Suprapubic skin (tissue), 4 donors: Measurements from ENCODE around the gene TGFBI. TPM values are rescaled to one million over a fixed set of nuclear protein-coding genes. Genes with fewer than 3 reads are reported as not detected.

Experiments used
- DNase-seq, 2 donors: peaks; one replicate each; pipeline ENCODE4 v3.0.0-alpha.2; 2019; ENCODE audit warnings: low spot score in 2 of 2
- H3K27ac ChIP-seq: fragments of 200-600 bp; sonication (generic); one replicate; pipeline ENCODE4 v1.5.1; 2019
- H3K27me3 ChIP-seq: fragments of 200-600 bp; sonication (generic); one replicate; pipeline ENCODE4 v1.5.1; 2019
- H3K36me3 ChIP-seq: fragments of 200-600 bp; sonication (generic); one replicate; pipeline ENCODE4 v1.5.1; 2019
- H3K4me1 ChIP-seq: fragments of 200-600 bp; sonication (generic); one replicate; pipeline ENCODE4 v1.5.1; 2019
- H3K4me3 ChIP-seq: fragments of 200-600 bp; sonication (generic); one replicate; pipeline ENCODE4 v1.5.1; 2019; ENCODE audit warnings: mild to moderate bottlenecking
- H3K9me3 ChIP-seq: fragments of 200-600 bp; sonication (generic); one replicate; pipeline ENCODE4 v1.5.1; 2019
- CTCF ChIP-seq, 2 donors: fragments of 200-600 bp in 1 of 2; fragments of 450-650 bp in 1 of 2; sonication (generic) in 1 of 2; IDR thresholded peaks; one replicate each; pipeline ENCODE4 v1.5.1; 2016 to 2019; ENCODE audit warnings: antibody characterized with exemption in 2 of 2, mild to moderate bottlenecking in 1 of 2, moderate library complexity in 1 of 2
- EP300 ChIP-seq: sonication (generic); formaldehyde crosslinking; IDR thresholded peaks from one replicate; pipeline ENCODE4 v1.6.1; 2017; ENCODE audit warnings: antibody characterized with exemption
- POLR2A ChIP-seq, 2 donors: fragments of 450-650 bp; IDR thresholded peaks; one replicate each; pipeline ENCODE4 v1.6.1; 2017; ENCODE audit warnings: antibody characterized with exemption in 2 of 2, mild to moderate bottlenecking in 2 of 2, moderate library complexity in 2 of 2
- POLR2AphosphoS5 ChIP-seq, 3 donors: sonication (generic); formaldehyde crosslinking; IDR thresholded peaks; one replicate each; pipeline ENCODE4 v1.6.1; 2017; ENCODE audit warnings: antibody characterized with exemption in 3 of 3
- WGBS: methylation state at CpG from one replicate; pipeline ENCODE4 v1.1.5; 2018; 5-methylcytosine and 5-hydroxymethylcytosine counted together
- total RNA-seq, 4 donors: library from RNA; depleted of rRNA; stranded (reverse); fragments of >200 nt; gene quantifications; one replicate each; pipeline ENCODE4 v1.1.0, GENCODE V29; 2016

The TGFBI gene
- total RNA-seq, 4 donors from 2014 or later = 300 to 719 (median 389) TPM

GRCh38 chr5:136108180-136108611 lies 79.4 kb downstream of the TGFBI start:
- H3K27ac ChIP-seq = no peak overlapping the region

GRCh38 chr5:136108766-136109165 lies 80.0 kb downstream of the TGFBI start:
- DNase-seq = no peak
- Histone ChIP-seq H3K9me3 (no peaks in the 10 kb centered on the region), H3K4me3 (no peak overlapping the region), H3K4me1 (peaks cover 12% of the 10 kb centered on the region), H3K36me3 (no peaks in the 10 kb centered on the region), H3K27me3 (no peaks in the 10 kb centered on the region), H3K27ac (no peak overlapping the region)
- no peak for TF ChIP-seq POLR2A (IDR thresholded peaks at IDR 0.05)
- TF ChIP-seq POLR2AphosphoS5 (IDR thresholded peaks at IDR 0.05) = no peak
- no peak for TF ChIP-seq EP300
- no peak for TF ChIP-seq CTCF (IDR thresholded peaks at IDR 0.05)
- WGBS = 90% methylated on average over 1 of the region's 1 CpG

More at GRCh38 chr5:136108180-136108611, 79.4 kb downstream of the TGFBI start:
- H3K9me3 ChIP-seq = no peaks in the 10 kb centered on the region
- no peaks in the 10 kb centered on the region for H3K36me3 ChIP-seq
- WGBS = 19% methylated on average over 2 of the region's 2 CpGs
- TF ChIP-seq POLR2A (IDR thresholded peaks at IDR 0.05) (no peak), EP300 (no peak), POLR2AphosphoS5 (IDR thresholded peaks at IDR 0.05) (no peak), CTCF (IDR thresholded peaks at IDR 0.05) (no peak)
- peaks cover 10% of the 10 kb centered on the region for H3K4me1 ChIP-seq
- no peaks in the 10 kb centered on the region for H3K27me3 ChIP-seq
- no peak for DNase-seq
- no peak overlapping the region for H3K4me3 ChIP-seq

DNA sequence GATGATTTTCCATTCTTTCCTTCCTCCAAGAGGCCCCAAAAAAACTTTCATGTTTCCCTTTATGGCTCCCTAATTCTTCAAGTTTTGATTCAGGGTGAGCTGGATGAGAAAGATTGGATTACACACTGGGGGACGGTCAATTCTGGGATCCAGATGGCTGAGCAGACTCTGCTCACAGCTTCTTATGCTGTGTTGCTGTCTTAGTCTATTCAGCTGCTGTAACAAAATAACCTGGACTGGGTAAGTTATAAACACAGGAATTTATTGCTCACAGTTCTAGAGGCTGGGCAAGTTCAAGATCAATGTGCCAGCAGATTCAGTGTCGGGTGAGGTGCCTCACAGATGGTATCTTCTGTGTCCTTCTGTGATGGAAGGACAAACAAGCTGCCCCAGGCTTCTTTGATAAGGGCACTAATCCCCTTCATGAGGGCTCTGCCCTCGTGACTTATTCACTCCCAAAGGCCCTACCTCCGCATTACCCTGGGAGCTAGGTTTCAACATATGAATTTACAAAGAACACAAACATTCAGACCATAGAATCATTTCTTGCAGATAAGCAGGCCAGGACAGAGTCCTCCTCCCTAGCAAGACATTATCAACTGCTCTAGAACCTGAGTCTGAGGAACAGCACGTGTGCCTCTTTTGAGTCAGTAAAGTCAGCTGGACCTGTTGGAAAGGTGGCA lies 80.8 kb downstream of the TGFBI start:
- no peak for DNase-seq
- Histone ChIP-seq H3K36me3 (no peaks in the 10 kb centered on the region), H3K4me3 (no peak overlapping the region), H3K27me3 (no peaks in the 10 kb centered on the region), H3K9me3 (no peaks in the 10 kb centered on the region), H3K4me1 (peaks cover 13% of the 10 kb centered on the region), H3K27ac (no peak overlapping the region)
- 85% methylated on average over 5 of the region's 5 CpGs for WGBS
- TF ChIP-seq POLR2AphosphoS5 (IDR thresholded peaks at IDR 0.05) (no peak), CTCF (IDR thresholded peaks at IDR 0.05) (no peak), EP300 (no peak), POLR2A (IDR thresholded peaks at IDR 0.05) (no peak)

Other genes starting within 250 kb of the TGFBI start
- 1 to 10 TPM; 1.7 to 5.7 (median 3.1) TPM for gene SLC25A48, start 194.3 kb upstream of the TGFBI start, total RNA-seq
- gene IL9, start 133.1 kb upstream of the TGFBI start, total RNA-seq = not detected
- not detected for gene LECT2, start 74.0 kb upstream of the TGFBI start, total RNA-seq
- gene SMAD5, start 103.9 kb downstream of the TGFBI start, total RNA-seq = 100 to 1,000 TPM in 1 of 4 donors, 10 to 100 TPM in 3; 63.3 to 119 (median 74.9) TPM
- gene SMIM32, start 164.2 kb downstream of the TGFBI start, total RNA-seq = not detected